SK-MEL-5 (cell line): ENCODE measurements around the gene NRG3. TPM values are rescaled to one million over a fixed set of nuclear protein-coding genes. Genes with fewer than 3 reads are reported as not detected.

ENCODE experiments used
- DNase-seq: peaks from one replicate; pipeline ENCODE4 v3.0.0-alpha.2; 2016; ENCODE audit warnings: low read depth, low spot score
- in situ Hi-C: cut with HindIII; loops from 2 replicates; pipeline ENCODE4 v1.10.0; 2016; ENCODE audit warnings: low sequenced_read_pairs, high pct_unique_total_duplicates, low pct_unique_long_range_greater_than_20kb
- total RNA-seq: library from RNA; depleted of rRNA; stranded (reverse); fragments of >200 nt; shearing (Covaris generic); gene quantifications from 2 replicates; pipeline ENCODE4 v1.2.3, GENCODE V29; 2014

NRG3 gene
- total RNA-seq, 1 experiment from 2014 or later, result 4.6 TPM

DNA sequence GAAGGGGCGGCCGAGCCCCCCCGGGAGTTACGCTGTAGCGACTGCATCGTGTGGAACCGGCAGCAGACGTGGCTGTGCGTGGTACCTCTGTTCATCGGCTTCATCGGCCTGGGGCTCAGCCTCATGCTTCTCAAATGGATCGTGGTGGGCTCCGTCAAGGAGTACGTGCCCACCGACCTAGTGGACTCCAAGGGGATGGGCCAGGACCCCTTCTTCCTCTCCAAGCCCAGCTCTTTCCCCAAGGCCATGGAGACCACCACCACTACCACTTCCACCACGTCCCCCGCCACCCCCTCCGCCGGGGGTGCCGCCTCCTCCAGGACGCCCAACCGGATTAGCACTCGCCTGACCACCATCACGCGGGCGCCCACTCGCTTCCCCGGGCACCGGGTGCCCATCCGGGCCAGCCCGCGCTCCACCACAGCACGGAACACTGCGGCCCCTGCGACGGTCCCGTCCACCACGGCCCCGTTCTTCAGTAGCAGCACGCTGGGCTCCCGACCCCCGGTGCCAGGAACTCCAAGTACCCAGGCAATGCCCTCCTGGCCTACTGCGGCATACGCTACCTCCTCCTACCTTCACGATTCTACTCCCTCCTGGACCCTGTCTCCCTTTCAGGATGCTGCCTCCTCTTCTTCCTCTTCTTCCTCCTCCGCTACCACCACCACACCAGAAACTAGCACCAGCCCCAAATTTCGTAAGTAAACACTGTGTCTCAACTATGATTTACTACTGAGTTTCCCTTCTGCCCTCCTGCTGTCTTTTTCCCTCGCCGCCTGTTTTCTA lies 666 bp downstream of the NRG3 start:
- no peak for DNase-seq
- in situ Hi-C loops, result no loop called here

DNA sequence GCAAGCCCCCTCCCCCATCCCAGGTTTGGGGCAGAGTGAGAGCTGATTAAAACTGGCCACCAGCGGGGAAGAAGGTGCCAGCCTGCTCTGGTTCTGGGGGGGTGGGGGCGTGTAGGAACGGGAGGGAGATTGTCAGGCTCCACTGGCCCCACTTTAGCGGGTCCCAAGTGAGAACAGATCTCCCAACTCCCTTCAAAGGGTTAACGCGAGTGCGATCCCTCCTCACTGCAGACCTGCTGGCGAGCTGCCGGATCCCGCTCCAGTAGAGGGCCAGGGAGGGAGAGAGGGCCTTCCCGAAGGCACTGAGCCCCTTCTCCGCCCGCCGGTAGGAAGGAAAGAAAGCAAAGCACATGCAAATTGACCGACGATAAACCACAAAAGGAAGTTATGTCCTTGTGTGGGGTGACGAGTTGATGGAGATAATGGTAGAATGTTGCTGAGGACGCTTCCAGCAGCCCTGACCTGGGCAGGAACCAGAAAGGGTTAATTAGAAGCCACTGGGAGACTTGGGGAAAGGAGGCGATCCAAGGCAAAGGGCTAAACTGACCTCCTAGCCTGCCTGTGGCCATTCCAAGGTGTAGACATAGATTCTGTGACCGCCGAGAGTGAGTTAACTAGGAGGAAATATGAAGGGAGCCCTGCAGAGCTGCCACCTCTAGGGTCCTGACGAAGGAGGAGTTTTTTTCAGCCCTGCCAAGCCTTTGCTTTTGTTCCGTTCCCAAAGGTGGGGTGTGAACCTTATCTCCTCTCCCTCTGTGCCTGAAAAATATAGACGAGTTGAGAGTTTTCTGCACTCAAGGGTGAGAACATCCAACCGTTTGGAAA lies 1.5 kb downstream of the NRG3 start:
- peak; percentile 50 for DNase-seq
- in situ Hi-C loops, result no loop called here

- no peak for DNase-seq
- in situ Hi-C loops, result no loop called here
Observed at GRCh38 chr10:81877596-81877995, 2.6 kb downstream of the NRG3 start.

- in situ Hi-C loops, result no loop called here
Observed at GRCh38 chr10:81882011-81882410, 7.0 kb downstream of the NRG3 start.

GRCh38 chr10:81884856-81885255 lies 9.9 kb downstream of the NRG3 start:
- DNase-seq, result no peak
- in situ Hi-C loops, result no loop called here

More at GRCh38 chr10:81882011-81882410, 7.0 kb downstream of the NRG3 start:
- DNase-seq, result no peak

- DNase-seq, result no peak
- in situ Hi-C loops, result no loop called here
Observed at GRCh38 chr10:81885491-81885890, 10.5 kb downstream of the NRG3 start.

DNA sequence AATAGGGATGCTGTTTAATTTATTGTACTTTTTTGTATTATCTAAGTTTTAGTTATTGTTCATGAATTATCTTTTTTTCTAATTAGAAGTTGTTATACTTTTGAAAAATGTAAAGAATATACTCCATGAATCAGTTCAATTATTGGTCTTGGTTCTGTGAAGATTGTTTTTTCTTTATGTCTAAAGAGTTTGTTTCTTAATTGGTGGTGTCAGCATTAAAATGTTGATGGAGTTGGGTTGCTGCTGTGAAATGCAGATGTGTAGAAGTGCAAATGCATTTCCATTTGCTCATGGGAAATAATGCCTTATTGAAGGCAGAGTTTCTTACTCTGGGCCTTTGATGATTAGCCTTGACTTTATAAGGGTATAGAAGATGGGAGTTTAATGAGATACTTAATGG lies 11.9 kb downstream of the NRG3 start:
- in situ Hi-C loops, result no loop called here
- DNase-seq, result no peak

GRCh38 chr10:81889181-81889769 lies 14.3 kb downstream of the NRG3 start:
- in situ Hi-C loops, result no loop called here
- DNase-seq, result no peak

DNA sequence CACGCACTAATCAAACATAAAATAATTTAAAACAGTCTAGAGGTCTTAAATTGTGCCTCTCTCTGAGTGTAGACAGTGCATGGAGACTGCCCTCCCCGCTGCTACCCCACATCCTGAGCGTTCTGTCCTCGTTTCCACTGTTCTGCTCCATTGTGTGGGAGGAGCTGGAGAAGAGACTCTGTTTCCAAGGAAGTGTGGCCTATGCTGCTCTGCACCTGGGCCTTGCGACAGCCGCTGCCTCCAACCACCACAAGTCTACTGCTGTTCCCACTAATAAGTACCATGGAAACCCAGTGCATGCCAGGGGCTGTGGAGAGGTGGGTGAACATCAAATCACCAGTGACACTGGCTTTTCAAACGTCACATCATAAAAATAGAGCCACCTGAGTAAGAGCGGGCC lies 19.6 kb downstream of the NRG3 start:
- in situ Hi-C loops, result no loop called here
- DNase-seq, result no peak

DNA sequence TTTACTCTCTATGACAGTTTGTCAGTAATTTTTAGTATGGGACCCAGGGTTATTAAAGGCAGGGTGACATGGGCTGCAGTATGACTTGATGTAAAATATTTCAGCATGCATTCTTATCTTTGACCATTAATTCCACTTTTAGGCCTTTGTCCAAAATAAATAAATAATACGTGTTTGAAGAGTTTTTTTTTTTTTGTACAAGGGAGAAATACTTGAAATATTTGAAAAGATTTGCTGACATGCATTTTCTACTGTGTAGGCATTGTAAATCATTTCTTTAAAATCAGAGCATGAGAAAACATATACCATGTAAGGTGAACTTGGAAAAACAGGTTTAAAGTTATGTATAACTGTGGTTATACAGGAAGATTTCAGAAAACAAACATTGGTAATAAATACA lies 23.5 kb downstream of the NRG3 start:
- in situ Hi-C loops, result no loop called here
- DNase-seq, result no peak

- DNase-seq, result no peak
- in situ Hi-C loops, result no loop called here
Observed at GRCh38 chr10:81900989-81901388, 26.0 kb downstream of the NRG3 start.

GRCh38 chr10:81903472-81903871 lies 28.5 kb downstream of the NRG3 start:
- no peak for DNase-seq
- in situ Hi-C loops, result no loop called here

DNA sequence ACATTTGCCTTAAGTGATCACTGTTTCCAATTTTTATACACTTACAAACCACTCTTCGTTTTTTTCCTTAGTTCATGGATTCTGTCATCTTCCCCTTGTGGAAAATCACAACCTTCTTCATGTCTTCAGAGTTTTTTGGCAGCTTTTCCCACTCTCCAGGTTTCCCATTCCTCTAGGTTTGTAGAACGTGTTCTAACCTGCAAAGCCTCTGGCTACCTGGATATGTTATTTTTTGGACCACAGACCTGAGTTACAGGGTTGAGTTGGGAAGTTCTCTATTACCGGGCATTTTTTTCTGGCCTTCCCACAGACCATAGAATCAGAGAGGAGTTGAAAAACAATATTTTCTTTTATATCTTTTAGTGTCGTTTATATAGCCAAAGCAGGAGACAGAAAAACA lies 30.2 kb downstream of the NRG3 start:
- no peak for DNase-seq
- in situ Hi-C loops, result no loop called here

- in situ Hi-C loops, result no loop called here
Observed at GRCh38 chr10:81909453-81909852, 34.5 kb downstream of the NRG3 start.

GRCh38 chr10:81911328-81911727 lies 36.3 kb downstream of the NRG3 start:
- in situ Hi-C loops, result no loop called here
- DNase-seq, result no peak

More at GRCh38 chr10:81909453-81909852, 34.5 kb downstream of the NRG3 start:
- DNase-seq, result peak; percentile 92

DNA sequence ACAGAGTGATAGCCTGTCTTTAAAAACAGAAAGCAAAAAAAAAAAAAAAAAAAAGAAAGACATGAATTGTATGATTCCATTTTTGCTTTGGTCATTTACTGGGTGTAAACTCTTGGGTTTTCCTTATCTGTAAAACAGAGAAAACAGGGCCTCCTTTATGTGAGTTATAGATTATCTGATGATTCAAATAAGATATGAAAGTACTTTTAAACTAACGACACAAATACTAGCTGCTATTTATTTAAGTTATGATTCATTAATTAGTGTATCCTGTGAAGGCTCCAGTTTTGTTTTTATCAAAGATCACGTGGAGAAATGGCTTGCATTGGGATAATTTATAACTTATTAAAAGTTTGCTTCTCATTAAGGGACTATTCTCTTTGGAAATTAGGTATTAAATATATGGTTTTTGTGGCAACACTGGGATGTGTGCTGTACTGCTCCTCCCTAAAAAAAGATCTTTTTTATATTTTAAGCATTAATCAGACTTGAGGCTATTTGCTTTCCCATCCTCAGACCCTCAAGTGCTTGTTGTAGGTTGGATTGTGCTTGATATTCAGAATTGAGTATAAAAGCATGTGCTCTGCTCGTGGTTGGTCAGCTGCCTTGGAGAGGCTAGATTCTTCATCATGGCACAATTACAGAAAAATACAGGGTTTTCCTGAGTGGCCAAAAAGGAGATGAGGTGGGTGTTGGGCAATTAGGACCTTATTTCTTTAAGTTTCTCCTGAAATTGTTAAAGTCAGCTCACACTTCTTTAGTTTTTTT lies 39.9 kb downstream of the NRG3 start:
- DNase-seq, result peak; percentile 73
- in situ Hi-C loops, result no loop called here

DNA sequence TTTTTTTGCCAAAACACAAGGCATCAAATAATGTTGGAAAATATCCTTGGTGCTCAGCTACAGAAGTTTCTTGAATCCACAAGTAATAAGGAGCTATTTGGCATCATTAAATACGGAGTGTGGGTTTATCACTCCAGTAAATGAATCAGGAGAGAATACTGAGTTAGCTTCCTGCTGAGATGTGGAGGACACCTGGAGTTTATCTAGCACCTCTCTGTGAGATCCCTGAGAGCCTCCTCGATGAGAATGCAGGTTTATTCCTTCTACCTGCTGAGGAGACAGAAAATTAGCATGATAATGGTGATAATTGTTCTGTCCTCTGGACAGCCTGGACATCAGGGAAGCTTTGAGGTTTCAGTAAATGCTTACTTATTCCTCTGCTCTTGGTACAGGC lies 40.5 kb downstream of the NRG3 start:
- no peak for DNase-seq
- in situ Hi-C loops, result no loop called here

- in situ Hi-C loops, result no loop called here
- no peak for DNase-seq
Observed at GRCh38 chr10:81917666-81918065, 42.7 kb downstream of the NRG3 start.
